ENCODE results near the gene TRPV5. TPM values are rescaled to one million over a fixed set of nuclear protein-coding genes. Genes with fewer than 3 reads are reported as not detected.

The TRPV5 gene
- total and polyA plus RNA-seq, 9 donors, result not detected

DNA sequence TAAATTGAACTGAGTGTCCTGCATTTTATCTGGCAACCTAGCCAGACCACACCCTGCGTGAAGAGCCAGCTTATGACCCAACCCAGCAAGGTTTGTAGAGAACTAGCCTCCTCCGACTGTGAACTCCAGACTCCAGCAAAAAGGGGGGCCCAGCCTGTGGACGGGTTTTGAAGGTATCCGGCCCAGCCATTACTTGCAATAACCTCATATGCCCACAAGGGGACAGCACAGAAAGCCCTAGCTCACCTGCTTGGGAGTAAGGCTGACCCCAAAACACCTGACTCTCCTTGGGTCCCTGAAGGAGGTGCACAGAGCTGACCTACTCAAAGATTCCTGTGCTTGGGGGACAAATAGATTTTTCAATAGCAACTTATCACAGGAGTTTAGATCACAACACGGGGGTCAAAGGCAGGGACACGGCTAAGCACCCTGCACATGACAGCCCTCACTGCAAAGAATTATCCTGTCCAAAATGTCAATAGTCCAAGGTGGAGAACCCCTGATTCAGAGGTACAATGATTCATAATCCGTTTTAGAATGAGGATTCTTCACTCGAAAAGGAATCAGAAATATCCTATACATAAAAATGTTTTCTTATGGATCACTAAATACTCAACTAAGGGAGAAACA, 52.6 kb downstream of the TRPV5 start:
- H3K27me3 ChIP-seq, result no peaks in the 10 kb centered on the region
- no peak for DNase-seq
- H3K9me3 ChIP-seq, result no peaks in the 10 kb centered on the region
- intact Hi-C loops (cut with DNase I), result loop anchor here in 1 of 4 donors (10.0 kb wide), 1 partner anchor 334 kb away; no protein-coding TSS in a partner anchor
- no peak overlapping the region for H3K4me3 ChIP-seq
- H3K27ac ChIP-seq, result no peak overlapping the region
- no peak for TF ChIP-seq POLR2A (IDR thresholded peaks at IDR 0.05)
- no peak for TF ChIP-seq EP300 (IDR thresholded peaks at IDR 0.05)
- TF ChIP-seq, protein P1, sequence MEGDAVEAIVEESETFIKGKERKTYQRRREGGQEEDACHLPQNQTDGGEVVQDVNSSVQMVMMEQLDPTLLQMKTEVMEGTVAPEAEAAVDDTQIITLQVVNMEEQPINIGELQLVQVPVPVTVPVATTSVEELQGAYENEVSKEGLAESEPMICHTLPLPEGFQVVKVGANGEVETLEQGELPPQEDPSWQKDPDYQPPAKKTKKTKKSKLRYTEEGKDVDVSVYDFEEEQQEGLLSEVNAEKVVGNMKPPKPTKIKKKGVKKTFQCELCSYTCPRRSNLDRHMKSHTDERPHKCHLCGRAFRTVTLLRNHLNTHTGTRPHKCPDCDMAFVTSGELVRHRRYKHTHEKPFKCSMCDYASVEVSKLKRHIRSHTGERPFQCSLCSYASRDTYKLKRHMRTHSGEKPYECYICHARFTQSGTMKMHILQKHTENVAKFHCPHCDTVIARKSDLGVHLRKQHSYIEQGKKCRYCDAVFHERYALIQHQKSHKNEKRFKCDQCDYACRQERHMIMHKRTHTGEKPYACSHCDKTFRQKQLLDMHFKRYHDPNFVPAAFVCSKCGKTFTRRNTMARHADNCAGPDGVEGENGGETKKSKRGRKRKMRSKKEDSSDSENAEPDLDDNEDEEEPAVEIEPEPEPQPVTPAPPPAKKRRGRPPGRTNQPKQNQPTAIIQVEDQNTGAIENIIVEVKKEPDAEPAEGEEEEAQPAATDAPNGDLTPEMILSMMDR (IDR thresholded peaks at IDR 0.05), result no peak
- WGBS, 3 donors, result 29 to 33% (median 30%) methylated on average over 8 of the region's 8 CpGs
- H3K36me3 ChIP-seq, result no peaks in the 10 kb centered on the region
- no peaks in the 10 kb centered on the region for H3K4me1 ChIP-seq (ENCODE audit: insufficient read depth)

DNA sequence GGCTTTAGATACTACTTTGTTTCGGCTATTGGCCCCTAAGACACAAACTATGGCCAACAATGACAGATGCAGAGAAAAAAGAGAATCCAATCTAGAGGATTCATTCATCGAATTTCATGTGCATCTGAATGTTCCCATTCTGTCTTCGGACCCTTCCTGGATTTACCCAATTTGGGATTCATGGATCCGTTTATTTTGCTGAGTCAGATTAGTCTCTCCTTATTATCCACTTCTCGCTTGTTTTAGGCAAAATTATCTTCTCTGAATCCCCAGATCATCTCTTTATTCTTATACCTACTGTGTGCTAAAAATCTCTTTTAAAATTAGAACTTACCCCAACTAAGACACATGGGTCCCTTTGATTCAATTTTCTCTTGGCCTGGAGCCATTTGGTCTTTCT, 54.5 kb downstream of the TRPV5 start:
- TF ChIP-seq EP300 (IDR thresholded peaks at IDR 0.05) (no peak), POLR2A (IDR thresholded peaks at IDR 0.05) (no peak)
- TF ChIP-seq, protein P1 (IDR thresholded peaks at IDR 0.05), result no peak
- DNase-seq, result no peak
- Histone ChIP-seq H3K9me3 (no peaks in the 10 kb centered on the region), H3K4me1 (ENCODE audit: insufficient read depth) (no peaks in the 10 kb centered on the region), H3K27ac (no peak overlapping the region), H3K36me3 (no peaks in the 10 kb centered on the region), H3K4me3 (no peak overlapping the region), H3K27me3 (no peaks in the 10 kb centered on the region)
- intact Hi-C loops (cut with DNase I), result loop anchor here in 1 of 4 donors (10.0 kb wide), 1 partner anchor 336 kb away; no protein-coding TSS in a partner anchor
- WGBS, 3 donors, result 86 to 91% (median 89%) methylated on average over 5 of the region's 5 CpGs

DNA sequence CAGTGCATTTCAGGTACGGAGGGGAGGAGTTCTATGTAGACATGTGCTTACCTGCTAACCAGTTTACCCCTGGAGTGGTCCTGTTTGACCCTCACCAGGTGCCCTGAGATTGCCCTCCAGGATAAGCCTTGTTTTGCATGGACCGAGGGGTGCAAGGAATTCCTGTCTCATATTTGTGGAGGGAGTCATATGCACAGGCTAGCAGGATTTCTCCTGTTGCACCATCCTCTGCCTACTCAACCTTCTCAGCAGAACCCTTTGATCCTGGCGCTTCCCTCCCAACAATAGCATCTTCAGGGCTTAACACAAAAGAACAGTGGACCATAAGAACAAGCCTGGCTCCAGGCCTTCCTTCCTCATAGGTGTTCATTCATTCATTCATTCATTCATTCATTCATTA, 55.2 kb downstream of the TRPV5 start:
- TF ChIP-seq EP300 (IDR thresholded peaks at IDR 0.05) (no peak), POLR2A (IDR thresholded peaks at IDR 0.05) (no peak)
- TF ChIP-seq, protein P1 (IDR thresholded peaks at IDR 0.05), result no peak
- Histone ChIP-seq H3K27ac (no peak overlapping the region), H3K4me1 (ENCODE audit: insufficient read depth) (no peaks in the 10 kb centered on the region), H3K4me3 (no peak overlapping the region), H3K27me3 (no peaks in the 10 kb centered on the region), H3K9me3 (no peaks in the 10 kb centered on the region), H3K36me3 (no peaks in the 10 kb centered on the region)
- intact Hi-C loops (cut with DNase I), result loop anchor here in 1 of 4 donors (10.0 kb wide), 1 partner anchor 336 kb away; no protein-coding TSS in a partner anchor
- 88 to 93% (median 89%) methylated on average over 3 of the region's 3 CpGs for WGBS, 3 donors
- DNase-seq, result no peak

DNA sequence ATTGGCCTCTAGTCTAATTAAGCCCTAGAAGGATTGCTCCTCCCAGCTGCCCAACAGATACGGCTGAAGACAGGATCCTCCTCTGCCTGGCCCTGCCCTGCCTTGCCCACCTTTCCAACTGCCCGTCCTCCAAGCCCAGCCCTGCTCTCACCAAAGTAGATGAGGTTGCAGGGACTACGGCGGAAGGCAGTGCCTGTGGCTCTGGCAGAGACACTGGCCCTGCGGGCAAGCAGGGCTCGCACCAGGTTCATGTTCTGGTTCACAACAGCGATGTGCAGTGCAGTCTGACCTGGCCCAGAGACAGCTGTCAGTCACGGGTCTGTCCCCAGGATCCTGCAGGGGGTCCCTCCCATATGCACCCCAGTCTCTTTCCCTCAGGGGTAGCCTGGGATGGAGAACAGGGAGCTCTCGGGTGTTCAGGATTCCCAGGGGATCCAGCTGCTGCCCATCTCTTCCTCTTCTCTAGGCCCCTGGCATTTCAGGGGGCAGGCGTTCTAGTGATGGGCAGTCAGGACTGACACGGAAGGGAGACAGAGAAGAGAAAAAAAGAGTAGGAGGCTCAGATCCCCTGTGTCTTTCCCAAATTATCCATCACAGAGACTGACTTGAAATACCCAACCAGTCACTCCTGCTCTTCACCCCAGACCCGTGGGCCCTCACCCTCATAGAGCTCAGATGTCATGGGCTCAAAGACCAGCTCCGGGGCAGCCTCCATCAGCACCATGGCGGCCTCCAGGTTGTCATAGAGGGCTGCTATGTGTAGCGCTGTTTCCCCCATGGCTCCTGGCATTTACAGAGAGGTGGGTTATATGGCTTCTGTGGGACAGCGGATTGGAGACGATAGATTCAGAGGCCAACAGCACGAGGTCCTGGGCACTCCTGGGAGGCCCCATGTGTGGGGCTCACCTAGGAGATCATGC, 56.3 kb downstream of the TRPV5 start:
- WGBS, 3 donors, result 78 to 81% (median 80%) methylated on average over 18 of the region's 18 CpGs
- intact Hi-C loops (cut with DNase I), result loop anchor here in 1 of 4 donors (10.0 kb wide), 1 partner anchor 338 kb away; no protein-coding TSS in a partner anchor
- Histone ChIP-seq H3K27ac (no peak overlapping the region), H3K27me3 (no peaks in the 10 kb centered on the region), H3K4me3 (no peak overlapping the region), H3K9me3 (no peaks in the 10 kb centered on the region), H3K36me3 (no peaks in the 10 kb centered on the region), H3K4me1 (ENCODE audit: insufficient read depth) (no peaks in the 10 kb centered on the region)
- TF ChIP-seq EP300 (IDR thresholded peaks at IDR 0.05) (no peak), POLR2A (IDR thresholded peaks at IDR 0.05) (no peak)
- TF ChIP-seq, protein P1 (IDR thresholded peaks at IDR 0.05), result no peak
- no peak for DNase-seq
